Loucy (cell line): Measurements from ENCODE around the gene CDH8.

Experiments
- H2AFZ ChIP-seq: fragments of 200-600 bp; sonication (generic); 2 replicates; pipeline ENCODE4 v1.6.0; 2016; ENCODE audit warnings: antibody characterized with exemption, mild to moderate bottlenecking, low read length, moderate library complexity
- H3F3A ChIP-seq: fragments of 200-600 bp; 2 replicates; pipeline ENCODE4 v1.6.0; 2016; ENCODE audit warnings: antibody characterized with exemption, low read depth, mild to moderate bottlenecking
- H3K27me3 ChIP-seq: fragments of 200-600 bp; sonication (generic); 2 replicates; pipeline ENCODE4 v1.6.1; 2014; ENCODE audit warnings: low read length, mild to moderate bottlenecking; ENCODE audit not compliant: insufficient read depth, poor library complexity, severe bottlenecking
- H3K36me3 ChIP-seq: fragments of 200-600 bp; sonication (generic); 2 replicates; pipeline ENCODE4 v1.6.1; 2016; ENCODE audit warnings: low read length; ENCODE audit not compliant: insufficient read depth
- H3K4me1 ChIP-seq: fragments of 200-600 bp; sonication (generic); 2 replicates; pipeline ENCODE4 v1.5.1; 2014; ENCODE audit warnings: low read length, mild to moderate bottlenecking; ENCODE audit not compliant: insufficient read depth, poor library complexity, severe bottlenecking
- H3K4me2 ChIP-seq: fragments of 200-600 bp; sonication (generic); 2 replicates; pipeline ENCODE4 v1.6.0; 2014; ENCODE audit warnings: antibody characterized with exemption, low read length, low read depth, mild to moderate bottlenecking; ENCODE audit not compliant: poor library complexity, severe bottlenecking
- H3K4me3 ChIP-seq: fragments of 200-600 bp; sonication (generic); 2 replicates; pipeline ENCODE4 v1.5.1; 2014; ENCODE audit warnings: low read length, mild to moderate bottlenecking, mixed read lengths; ENCODE audit not compliant: poor library complexity, severe bottlenecking
- H3K79me2 ChIP-seq: fragments of 200-600 bp; sonication (generic); 2 replicates; pipeline ENCODE4 v1.6.1; 2014; ENCODE audit warnings: low read length; ENCODE audit not compliant: insufficient read depth
- H3K9ac ChIP-seq: fragments of 200-600 bp; sonication (generic); 2 replicates; pipeline ENCODE4 v1.6.0; 2014; ENCODE audit warnings: mild to moderate bottlenecking, low read depth, low read length, moderate library complexity; ENCODE audit not compliant: poor library complexity, severe bottlenecking
- H3K9me2 ChIP-seq: fragments of 200-600 bp; sonication (generic); replicated peaks from 2 replicates; pipeline ENCODE4 v1.6.1; 2016; ENCODE audit warnings: low read depth, low read length, mixed read lengths
- H3K9me3 ChIP-seq: fragments of 200-600 bp; sonication (generic); 2 replicates; pipeline ENCODE4 v1.6.1; 2014; ENCODE audit warnings: mild to moderate bottlenecking, antibody characterized with exemption, low read length, low read depth; ENCODE audit not compliant: insufficient read depth
- H4K20me1 ChIP-seq: fragments of 200-600 bp; sonication (generic); 2 replicates; pipeline ENCODE4 v1.6.0; 2014; ENCODE audit warnings: antibody characterized with exemption, low read length, mild to moderate bottlenecking; ENCODE audit not compliant: insufficient read depth, poor library complexity, severe bottlenecking
- CTCF ChIP-seq: fragments of 200-600 bp; sonication (generic); conservative IDR thresholded peaks from 2 replicates; pipeline ENCODE4 v1.5.1; 2014; ENCODE audit warnings: mild to moderate bottlenecking, antibody characterized with exemption, low read length
- EZH2phosphoT487 ChIP-seq: fragments of 200-600 bp; IDR thresholded peaks from 2 replicates; pipeline ENCODE4 v1.6.1; 2018; ENCODE audit warnings: antibody characterized with exemption, mild to moderate bottlenecking, moderate library complexity, borderline replicate concordance

Gene CDH8

GRCh38 chr16:62076886-62077285 is 40.6 kb upstream of the CDH8 start:
- no peaks in the 10 kb centered on the region for H3F3A ChIP-seq
- TF ChIP-seq CTCF (no peak), EZH2phosphoT487 (no peak)
- H2AFZ ChIP-seq: no peak overlapping the region
- no peaks in the 10 kb centered on the region for H3K79me2 ChIP-seq
- no peak overlapping the region for H3K9ac ChIP-seq
- no peaks in the 10 kb centered on the region for H3K9me2 ChIP-seq
- H3K4me3 ChIP-seq: no peak overlapping the region
- no peaks in the 10 kb centered on the region for H4K20me1 ChIP-seq
- H3K9me3 ChIP-seq: no peaks in the 10 kb centered on the region
- no peaks in the 10 kb centered on the region for H3K4me1 ChIP-seq
- no peak overlapping the region for H3K4me2 ChIP-seq
- no peaks in the 10 kb centered on the region for H3K27me3 ChIP-seq
- no peaks in the 10 kb centered on the region for H3K36me3 ChIP-seq

- no peaks in the 10 kb centered on the region for H3K9me2 ChIP-seq
- no peaks in the 10 kb centered on the region for H3K79me2 ChIP-seq
- no peak overlapping the region for H3K9ac ChIP-seq
- H4K20me1 ChIP-seq: no peaks in the 10 kb centered on the region
- H3F3A ChIP-seq: no peaks in the 10 kb centered on the region
- H3K4me3 ChIP-seq: no peak overlapping the region
- no peaks in the 10 kb centered on the region for H3K36me3 ChIP-seq
- peak; percentile 51 for TF ChIP-seq CTCF
- TF ChIP-seq EZH2phosphoT487: no peak
- H3K4me2 ChIP-seq: no peak overlapping the region
- H3K4me1 ChIP-seq: no peaks in the 10 kb centered on the region
- no peak overlapping the region for H2AFZ ChIP-seq
- H3K9me3 ChIP-seq: no peaks in the 10 kb centered on the region; the same call in 1 of the 2 replicates
- no peaks in the 10 kb centered on the region for H3K27me3 ChIP-seq
Observed at GRCh38 chr16:62068747-62069146, 32.5 kb upstream of the CDH8 start.

- H3K9me2 ChIP-seq: no peaks in the 10 kb centered on the region
- no peak for TF ChIP-seq EZH2phosphoT487
- no peak for TF ChIP-seq CTCF
- H3K27me3 ChIP-seq: no peaks in the 10 kb centered on the region
- H3K4me1 ChIP-seq: no peaks in the 10 kb centered on the region
- H3F3A ChIP-seq: no peaks in the 10 kb centered on the region
- no peak overlapping the region for H2AFZ ChIP-seq
- no peaks in the 10 kb centered on the region for H4K20me1 ChIP-seq
- H3K9me3 ChIP-seq: no peaks in the 10 kb centered on the region; the same call in 1 of the 2 replicates
- no peak overlapping the region for H3K4me2 ChIP-seq
- no peak overlapping the region for H3K4me3 ChIP-seq
- H3K79me2 ChIP-seq: no peaks in the 10 kb centered on the region
- H3K36me3 ChIP-seq: no peaks in the 10 kb centered on the region
- no peak overlapping the region for H3K9ac ChIP-seq
Observed at GRCh38 chr16:62067981-62068380, 31.7 kb upstream of the CDH8 start.
